Measurements from ENCODE around the gene FBXL13. TPM values are rescaled to one million over a fixed set of nuclear protein-coding genes. Genes with fewer than 3 reads are reported as not detected.

Gene FBXL13
- total and polyA plus RNA-seq, 8 donors, result 0.42 to 2.4 (median 1.4) TPM

DNA sequence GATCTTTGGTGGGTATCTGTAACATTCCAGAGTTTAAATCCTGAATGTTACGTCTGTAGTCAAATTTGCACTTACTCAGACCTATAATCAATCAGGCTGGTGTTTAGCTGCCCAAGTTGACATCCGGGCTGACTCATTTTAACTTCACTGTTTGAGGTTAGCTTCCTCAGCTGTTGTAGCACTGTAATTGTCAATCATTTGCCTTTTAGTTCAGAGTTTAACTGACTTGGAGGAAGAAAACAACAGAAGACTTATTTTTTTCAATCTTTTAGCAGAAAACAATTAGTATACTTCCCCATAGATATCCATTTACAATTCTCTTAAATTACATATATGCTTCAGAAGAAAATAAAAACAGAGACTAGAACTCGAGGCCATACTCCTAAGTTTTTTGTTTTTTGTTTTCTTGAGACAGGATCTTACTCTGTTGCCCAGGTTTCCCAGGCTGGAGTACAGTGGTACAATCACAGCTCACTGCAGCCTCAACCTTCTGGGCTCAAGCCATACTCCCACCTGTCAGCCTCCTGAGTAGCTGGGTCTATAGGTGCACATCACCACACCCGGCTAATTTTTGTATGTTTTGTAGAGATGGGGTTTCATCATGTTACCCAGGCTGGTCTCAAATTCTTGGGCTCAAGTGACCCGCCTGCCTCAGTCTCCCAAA is 200.3 kb downstream of the FBXL13 start:
- FAIRE-seq (no peak), ATAC-seq (peak in 3 of 4 donors; percentile 32 to 73 (median 65)), DNase-seq (no peak)
- TF ChIP-seq, protein P1, sequence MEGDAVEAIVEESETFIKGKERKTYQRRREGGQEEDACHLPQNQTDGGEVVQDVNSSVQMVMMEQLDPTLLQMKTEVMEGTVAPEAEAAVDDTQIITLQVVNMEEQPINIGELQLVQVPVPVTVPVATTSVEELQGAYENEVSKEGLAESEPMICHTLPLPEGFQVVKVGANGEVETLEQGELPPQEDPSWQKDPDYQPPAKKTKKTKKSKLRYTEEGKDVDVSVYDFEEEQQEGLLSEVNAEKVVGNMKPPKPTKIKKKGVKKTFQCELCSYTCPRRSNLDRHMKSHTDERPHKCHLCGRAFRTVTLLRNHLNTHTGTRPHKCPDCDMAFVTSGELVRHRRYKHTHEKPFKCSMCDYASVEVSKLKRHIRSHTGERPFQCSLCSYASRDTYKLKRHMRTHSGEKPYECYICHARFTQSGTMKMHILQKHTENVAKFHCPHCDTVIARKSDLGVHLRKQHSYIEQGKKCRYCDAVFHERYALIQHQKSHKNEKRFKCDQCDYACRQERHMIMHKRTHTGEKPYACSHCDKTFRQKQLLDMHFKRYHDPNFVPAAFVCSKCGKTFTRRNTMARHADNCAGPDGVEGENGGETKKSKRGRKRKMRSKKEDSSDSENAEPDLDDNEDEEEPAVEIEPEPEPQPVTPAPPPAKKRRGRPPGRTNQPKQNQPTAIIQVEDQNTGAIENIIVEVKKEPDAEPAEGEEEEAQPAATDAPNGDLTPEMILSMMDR (IDR thresholded peaks at IDR 0.05), result no peak
- WGBS, 2 donors, result 72 to 84% methylated on average over 5 of the region's 5 CpGs
- no peak overlapping the region for H3K4me3 ChIP-seq
- H3K4me1 ChIP-seq, result no peaks in the 10 kb centered on the region
- no peaks in the 10 kb centered on the region for H3K9me3 ChIP-seq
- no peaks in the 10 kb centered on the region for H3K27me3 ChIP-seq
- no peaks in the 10 kb centered on the region for H3K36me3 ChIP-seq
- intact Hi-C loops (cut with DNase I), result no loop called here
- H3K27ac ChIP-seq, result peak overlapping the region in 2 of 4 donors; percentile 15 to 32

DNA sequence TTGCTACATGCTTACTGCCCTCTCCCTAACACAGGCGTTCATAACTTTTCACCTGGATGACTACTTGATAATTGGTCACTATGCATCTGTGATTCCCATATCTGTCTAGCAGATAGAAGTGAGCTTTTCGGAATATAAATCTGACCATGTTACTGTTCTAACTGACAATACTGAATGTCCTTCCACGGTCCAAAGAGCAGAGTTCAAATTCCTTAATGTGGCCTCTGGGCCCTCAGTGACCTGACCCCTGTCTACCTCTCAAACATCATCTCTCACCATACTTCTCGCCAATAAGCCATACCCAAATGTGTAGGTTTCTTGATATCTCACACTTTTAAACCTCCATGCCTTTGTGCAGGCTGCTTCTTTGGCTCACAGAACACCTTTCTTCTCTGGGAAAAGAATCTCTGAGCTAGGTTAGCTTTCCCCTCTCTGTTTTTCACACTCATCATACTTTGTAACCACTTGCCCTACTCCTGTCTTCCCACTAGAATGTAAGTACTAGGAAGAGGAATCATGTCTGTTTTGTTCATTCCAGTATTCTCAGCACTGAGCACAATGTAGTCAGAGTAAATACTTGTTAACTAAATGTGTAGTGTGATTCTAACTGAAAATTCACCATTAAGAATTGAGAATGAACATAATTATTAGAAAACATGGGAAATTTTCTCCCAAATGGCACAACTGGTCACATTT is 201.0 kb downstream of the FBXL13 start:
- Histone ChIP-seq H3K27me3 (no peaks in the 10 kb centered on the region), H3K4me1 (no peaks in the 10 kb centered on the region), H3K27ac (peak overlapping the region in 2 of 4 donors; percentile 15 to 32), H3K4me3 (no peak overlapping the region), H3K9me3 (no peaks in the 10 kb centered on the region), H3K36me3 (no peaks in the 10 kb centered on the region)
- peak in 1 of 4 donors; percentile 13 for ATAC-seq
- 84 to 86% methylated on average over 4 of the region's 4 CpGs for WGBS, 2 donors
- TF ChIP-seq, protein P1 (IDR thresholded peaks at IDR 0.05), result no peak
- no peak for FAIRE-seq
- intact Hi-C loops (cut with DNase I), result no loop called here
- no peak for DNase-seq

DNA sequence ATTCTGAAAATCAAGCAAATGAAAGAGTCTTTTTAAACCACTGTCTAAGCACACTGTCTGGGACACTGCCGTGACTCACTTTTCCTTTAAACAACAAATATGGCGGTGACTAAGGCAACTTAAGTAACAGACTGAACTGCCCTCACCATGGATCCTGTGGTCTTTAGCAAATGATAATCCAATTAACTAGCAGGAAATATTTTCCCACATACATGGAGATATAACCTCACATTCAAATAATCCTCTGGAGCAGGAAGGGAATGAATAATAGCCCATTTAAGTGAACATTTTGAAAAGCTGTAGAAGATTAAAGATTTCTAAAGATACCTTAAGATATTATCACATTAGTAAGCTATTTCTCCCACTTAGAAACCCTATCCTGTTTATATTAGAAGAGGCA is 202.1 kb downstream of the FBXL13 start:
- no peaks in the 10 kb centered on the region for H3K36me3 ChIP-seq
- no peak for ATAC-seq
- intact Hi-C loops (cut with DNase I), result no loop called here
- no peaks in the 10 kb centered on the region for H3K4me1 ChIP-seq
- DNase-seq, result no peak
- no peak overlapping the region for H3K27ac ChIP-seq
- 95 to 99% methylated on average over 2 of the region's 2 CpGs for WGBS, 2 donors
- TF ChIP-seq, protein P1 (IDR thresholded peaks at IDR 0.05), result no peak
- FAIRE-seq, result no peak
- no peak overlapping the region for H3K4me3 ChIP-seq
- no peaks in the 10 kb centered on the region for H3K9me3 ChIP-seq
- H3K27me3 ChIP-seq, result no peaks in the 10 kb centered on the region

DNA sequence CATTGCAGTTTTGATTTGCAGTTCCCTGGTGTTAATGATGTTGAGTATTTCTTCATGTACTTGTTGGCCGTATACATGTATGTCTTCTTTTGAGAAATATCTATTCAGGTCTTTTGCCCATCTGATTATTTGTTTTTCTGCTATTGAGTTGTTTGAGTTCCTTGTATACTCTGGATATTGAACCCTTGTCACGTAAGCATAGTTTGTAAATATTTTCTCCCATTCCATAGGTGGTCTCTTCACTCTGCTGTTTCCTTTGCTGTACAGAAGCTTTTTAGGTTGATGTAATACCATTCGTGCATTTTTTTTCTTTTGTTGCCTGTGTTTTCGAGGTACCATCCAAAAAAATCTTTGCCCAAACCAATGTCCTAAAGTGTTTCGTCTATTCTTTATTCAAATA is 205.4 kb downstream of the FBXL13 start:
- no peaks in the 10 kb centered on the region for H3K27me3 ChIP-seq
- WGBS, 2 donors, result 86 to 90% methylated on average over 5 of the region's 5 CpGs
- H3K36me3 ChIP-seq, result no peaks in the 10 kb centered on the region
- H3K4me3 ChIP-seq, result no peak overlapping the region
- ATAC-seq (no peak), DNase-seq (no peak), FAIRE-seq (no peak)
- no peaks in the 10 kb centered on the region for H3K4me1 ChIP-seq
- H3K27ac ChIP-seq, result no peak overlapping the region
- TF ChIP-seq, protein P1 (IDR thresholded peaks at IDR 0.05), result no peak
- intact Hi-C loops (cut with DNase I), result no loop called here
- H3K9me3 ChIP-seq, result no peaks in the 10 kb centered on the region
